Left hindlimb (tissue), 1 donor: ENCODE measurements around the gene VASH1.
"Not testable (repeated sequence)": the region's sequence is repeated elsewhere in the genome, so short reads cannot be mapped to it uniquely, and the experiment has no call there.

Experiments used
- DNase-seq: peaks from one replicate; pipeline ENCODE4 v3.0.0-alpha.2; 2018

The VASH1 gene

GRCh38 chr14:76761136-76761959 is at the start of gene VASH1:
Gene VASH1 (plus strand): TSS chr14:76761468. CDS start chr14:76762822, 1,354 bp downstream.
- DNase-seq: peak; percentile 84

- no peak for DNase-seq
Measured at GRCh38 chr14:76713121-76713520, 48.1 kb upstream of the VASH1 start.

GRCh38 chr14:76714470-76714869 is 46.8 kb upstream of the VASH1 start:
- no peak for DNase-seq

GRCh38 chr14:76715101-76715500 is 46.2 kb upstream of the VASH1 start:
- no peak for DNase-seq

- no peak for DNase-seq
Measured at GRCh38 chr14:76715511-76716081, 45.7 kb upstream of the VASH1 start.

- no peak for DNase-seq
Measured at GRCh38 chr14:76716285-76716684, 45.0 kb upstream of the VASH1 start.

- no peak for DNase-seq
Measured at GRCh38 chr14:76717508-76718290, 43.6 kb upstream of the VASH1 start.

GRCh38 chr14:76718306-76719040 is 42.8 kb upstream of the VASH1 start:
- peak; percentile 74 for DNase-seq

GRCh38 chr14:76719666-76720065 is 41.6 kb upstream of the VASH1 start:
- no peak for DNase-seq

GRCh38 chr14:76720382-76720813 is 40.9 kb upstream of the VASH1 start:
- DNase-seq: peak; percentile 84

GRCh38 chr14:76721506-76721905 is 39.8 kb upstream of the VASH1 start:
- not testable (repeated sequence) for DNase-seq

- DNase-seq: no peak
Measured at GRCh38 chr14:76724651-76725550, 36.4 kb upstream of the VASH1 start.

GRCh38 chr14:76726551-76726970 is 34.7 kb upstream of the VASH1 start:
- no peak for DNase-seq

GRCh38 chr14:76727384-76727783 is 33.9 kb upstream of the VASH1 start:
- no peak for DNase-seq

- no peak for DNase-seq
Measured at GRCh38 chr14:76727901-76728300, 33.4 kb upstream of the VASH1 start.

- no peak for DNase-seq
Measured at GRCh38 chr14:76729258-76729657, 32.0 kb upstream of the VASH1 start.

GRCh38 chr14:76729953-76730505 is 31.2 kb upstream of the VASH1 start:
- no peak for DNase-seq

- not testable (repeated sequence) for DNase-seq
Measured at GRCh38 chr14:76734501-76734900, 26.8 kb upstream of the VASH1 start.

- no peak for DNase-seq
Measured at GRCh38 chr14:76736514-76736913, 24.8 kb upstream of the VASH1 start.

- no peak for DNase-seq
Measured at GRCh38 chr14:76741074-76741473, 20.2 kb upstream of the VASH1 start.

GRCh38 chr14:76742185-76742584 is 19.1 kb upstream of the VASH1 start:
- no peak for DNase-seq
